ENCODE measurements around the gene PEPD.

Gene PEPD

DNA sequence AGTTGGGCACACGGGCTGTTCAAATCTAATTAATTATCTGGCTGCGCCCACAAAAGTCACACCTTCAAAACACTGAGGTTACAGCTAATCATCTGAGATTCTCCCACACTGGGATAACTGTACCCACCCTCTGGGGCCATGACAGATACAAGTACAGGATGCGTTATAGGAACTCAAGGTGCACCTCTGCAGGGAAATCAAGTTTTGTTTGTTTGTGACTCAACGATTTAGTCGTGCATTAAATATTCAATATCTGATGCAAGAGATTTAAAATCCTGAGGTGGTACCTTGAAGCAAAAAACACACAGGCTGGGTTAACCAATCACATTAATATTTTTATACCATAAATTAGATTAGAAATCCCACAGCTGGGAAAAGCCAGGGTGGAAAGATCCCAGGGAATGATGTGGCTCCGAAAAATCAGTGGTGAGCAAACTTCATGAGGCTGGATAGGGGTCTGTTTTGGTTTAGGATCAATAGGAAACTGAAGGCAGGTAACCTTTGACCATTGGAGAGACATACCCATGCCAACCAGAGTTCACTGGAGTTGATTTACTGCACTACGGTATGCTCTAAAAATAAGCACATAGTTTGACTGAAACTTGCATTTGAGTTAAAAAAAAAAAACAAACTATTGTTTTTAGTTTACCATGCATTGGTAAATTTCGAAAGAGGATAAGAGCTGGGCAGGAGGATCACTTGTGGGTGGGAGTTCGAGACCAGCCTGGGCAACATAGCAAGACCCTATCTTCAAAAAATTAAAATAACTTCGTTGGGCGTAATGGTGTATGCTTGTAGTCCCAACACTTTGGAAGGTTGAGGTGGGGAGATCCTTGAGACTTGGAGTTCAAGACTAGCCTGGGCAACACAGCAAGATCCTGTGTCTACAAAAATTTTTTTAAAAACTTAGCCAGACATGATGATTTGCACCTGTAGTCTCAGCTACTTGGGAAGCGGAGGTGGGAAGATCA, 172.0 kb downstream of the PEPD start:
- no peak for DNase-seq (ENCODE audit: low read depth)
- no peak overlapping the region for H3K4me3 ChIP-seq (ENCODE audit: low read length)
- no peak for TF ChIP-seq CTCF (conservative IDR thresholded peaks at IDR 0.05; ENCODE audit: low read depth, low read length)

- no peak for DNase-seq (ENCODE audit: low read depth)
- no peak overlapping the region for H3K4me3 ChIP-seq (ENCODE audit: low read length)
- TF ChIP-seq CTCF (conservative IDR thresholded peaks at IDR 0.05; ENCODE audit: low read depth, low read length) = no peak
Observed at GRCh38 chr19:33348301-33349010, 173.1 kb downstream of the PEPD start.

- H3K4me3 ChIP-seq (ENCODE audit: low read length) = no peak overlapping the region
- DNase-seq (ENCODE audit: low read depth) = no peak
- TF ChIP-seq CTCF (conservative IDR thresholded peaks at IDR 0.05; ENCODE audit: low read depth, low read length) = no peak
Observed at GRCh38 chr19:33347300-33347699, 174.3 kb downstream of the PEPD start.

- TF ChIP-seq CTCF (conservative IDR thresholded peaks at IDR 0.05; ENCODE audit: low read depth, low read length) = no peak
- no peak overlapping the region for H3K4me3 ChIP-seq (ENCODE audit: low read length)
- DNase-seq (ENCODE audit: low read depth) = no peak
Observed at GRCh38 chr19:33346665-33347064, 174.9 kb downstream of the PEPD start.

- no peak for TF ChIP-seq CTCF (conservative IDR thresholded peaks at IDR 0.05; ENCODE audit: low read depth, low read length)
- no peak overlapping the region for H3K4me3 ChIP-seq (ENCODE audit: low read length)
- DNase-seq (ENCODE audit: low read depth) = no peak
Observed at GRCh38 chr19:33345163-33345562, 176.4 kb downstream of the PEPD start.

- no peak for TF ChIP-seq CTCF (conservative IDR thresholded peaks at IDR 0.05; ENCODE audit: low read depth, low read length)
- no peak for DNase-seq (ENCODE audit: low read depth)
- no peak overlapping the region for H3K4me3 ChIP-seq (ENCODE audit: low read length)
Observed at GRCh38 chr19:33344573-33344925, 177.0 kb downstream of the PEPD start.
